Sigmoid colon (tissue), 4 donors: ENCODE results near the gene TMED4.

ENCODE experiments used
- CTCF ChIP-seq, 4 experiments: fragments of 450-650 bp in 3 of 4; fragments of 200-600 bp in 1 of 4; IDR thresholded peaks; one replicate each; pipeline ENCODE4 v1.5.1; 2016 to 2019; ENCODE audit warnings: antibody characterized with exemption in 4 of 4, mild to moderate bottlenecking in 3 of 4, moderate library complexity in 2 of 4
- POLR2AphosphoS5 ChIP-seq, 4 donors: sonication (generic); formaldehyde crosslinking; IDR thresholded peaks; one replicate each; pipeline ENCODE4 v1.6.1; 2017; ENCODE audit warnings: antibody characterized with exemption in 4 of 4

- TF ChIP-seq POLR2AphosphoS5 (IDR thresholded peaks at IDR 0.05) (no peak), CTCF (IDR thresholded peaks at IDR 0.05) (no peak)
Observed at GRCh38 chr7:44568771-44569560, 13.1 kb downstream of the TMED4 start.
